GM19238 (cell line): Measurements from ENCODE around the gene IFNG.

Source experiments
- DNase-seq: peaks from one replicate; pipeline ENCODE4 v3.0.0; 2011; ENCODE audit warnings: low spot score; ENCODE audit not compliant: insufficient read length

The IFNG gene

DNA sequence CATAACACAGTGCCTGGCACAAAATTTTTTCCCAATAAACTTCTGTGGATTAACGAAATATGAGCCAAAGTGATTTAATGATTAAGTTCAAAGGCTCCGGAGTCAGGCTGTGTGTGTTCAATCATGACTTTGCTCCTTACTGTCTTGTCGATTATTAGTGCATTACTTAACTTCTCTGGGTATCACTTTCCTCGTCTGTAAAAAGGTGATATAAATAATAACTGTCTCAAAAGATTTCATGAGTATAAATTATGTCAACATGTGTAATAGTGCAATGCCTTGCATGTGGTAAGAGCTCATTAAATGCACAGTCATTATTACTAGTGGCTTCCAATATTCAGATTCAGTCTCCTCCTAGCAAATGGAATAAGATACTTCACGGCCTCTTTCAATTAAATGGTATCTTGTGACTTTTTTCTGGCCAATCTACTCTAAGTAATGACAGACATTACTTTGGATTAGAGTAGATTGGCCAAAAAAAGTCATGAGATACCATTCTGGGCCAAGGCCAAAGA is 6.8 kb upstream of the IFNG start:
- no peak for DNase-seq

- DNase-seq = no peak
These were observed 4.1 kb upstream of the IFNG start for GRCh38 chr12:68163560-68164081.

DNA sequence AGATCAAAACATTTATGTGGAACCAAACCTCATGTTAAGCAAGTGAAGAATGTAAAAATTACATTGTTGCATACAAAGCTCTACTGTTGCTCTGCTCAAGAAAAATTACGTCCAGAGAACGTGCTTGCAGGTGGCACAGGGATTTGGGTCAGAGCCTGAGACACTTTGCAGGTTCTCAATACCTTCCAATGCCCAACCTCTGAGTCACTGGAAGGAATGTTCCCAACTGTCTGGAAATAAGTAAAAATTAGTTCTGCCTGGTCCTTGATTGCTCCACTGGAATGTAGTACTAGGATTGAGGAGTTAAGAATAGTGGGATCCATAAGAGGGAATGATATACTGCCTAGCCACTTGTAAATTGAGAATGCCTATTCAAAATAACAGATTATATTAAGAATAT is 2.8 kb upstream of the IFNG start:
- no peak for DNase-seq

- DNase-seq = no peak
These were observed 1.1 kb downstream of the IFNG start for GRCh38 chr12:68158432-68158831.

DNA sequence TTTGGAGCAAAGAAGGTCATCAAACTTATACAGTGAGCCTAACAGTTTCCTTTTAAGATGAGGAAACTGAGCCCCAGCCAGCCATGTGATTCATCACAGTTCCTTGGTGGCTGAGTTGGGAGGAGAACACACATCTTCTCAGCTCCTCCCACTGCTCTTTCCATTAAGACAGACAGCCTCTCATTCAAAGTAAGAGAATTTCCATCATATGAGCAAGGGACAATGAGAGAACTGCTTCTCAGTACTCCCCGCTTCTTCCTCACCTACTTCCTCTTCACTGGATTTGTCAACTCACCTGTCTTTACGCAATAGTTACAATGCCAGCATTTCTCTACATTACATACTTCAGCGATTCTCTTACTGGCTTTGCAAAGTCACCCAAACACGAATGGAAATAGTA is 2.2 kb downstream of the IFNG start:
- DNase-seq = no peak

DNA sequence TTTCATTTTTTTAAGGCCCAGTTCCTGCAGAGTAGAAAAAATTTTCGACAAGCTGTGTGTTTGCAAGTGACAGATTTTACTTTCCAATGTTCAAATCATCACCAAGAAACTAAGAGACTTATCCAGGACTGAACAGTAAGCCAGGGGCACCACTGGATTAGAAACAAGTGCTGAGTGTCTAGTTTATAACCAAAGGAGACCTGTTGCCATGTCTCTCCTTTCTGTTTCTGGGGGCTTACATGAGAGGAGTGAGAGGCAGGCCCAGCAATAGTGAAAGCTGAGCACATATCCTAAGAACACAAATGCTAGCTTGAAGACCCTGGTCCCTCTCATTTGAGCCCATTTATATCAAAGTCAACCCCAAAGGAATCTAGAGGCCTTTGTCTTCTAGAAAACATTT is 2.9 kb downstream of the IFNG start:
- no peak for DNase-seq

DNA sequence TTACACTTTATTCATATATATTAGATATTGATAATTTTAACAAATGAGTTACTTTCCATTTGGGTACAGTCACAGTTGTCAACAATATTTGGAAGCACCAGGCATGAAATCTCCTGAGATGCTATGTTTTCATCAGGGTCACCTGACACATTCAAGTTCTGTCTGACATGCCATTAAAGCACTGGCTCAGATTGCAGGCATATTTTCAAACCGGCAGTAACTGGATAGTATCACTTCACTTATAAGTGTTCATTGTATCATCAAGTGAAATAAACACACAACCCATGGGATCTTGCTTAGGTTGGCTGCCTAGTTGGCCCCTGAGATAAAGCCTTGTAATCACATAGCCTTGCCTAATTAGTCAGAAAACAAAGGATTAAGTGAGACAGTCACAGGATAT is 4.8 kb downstream of the IFNG start:
- DNase-seq = no peak

DNA sequence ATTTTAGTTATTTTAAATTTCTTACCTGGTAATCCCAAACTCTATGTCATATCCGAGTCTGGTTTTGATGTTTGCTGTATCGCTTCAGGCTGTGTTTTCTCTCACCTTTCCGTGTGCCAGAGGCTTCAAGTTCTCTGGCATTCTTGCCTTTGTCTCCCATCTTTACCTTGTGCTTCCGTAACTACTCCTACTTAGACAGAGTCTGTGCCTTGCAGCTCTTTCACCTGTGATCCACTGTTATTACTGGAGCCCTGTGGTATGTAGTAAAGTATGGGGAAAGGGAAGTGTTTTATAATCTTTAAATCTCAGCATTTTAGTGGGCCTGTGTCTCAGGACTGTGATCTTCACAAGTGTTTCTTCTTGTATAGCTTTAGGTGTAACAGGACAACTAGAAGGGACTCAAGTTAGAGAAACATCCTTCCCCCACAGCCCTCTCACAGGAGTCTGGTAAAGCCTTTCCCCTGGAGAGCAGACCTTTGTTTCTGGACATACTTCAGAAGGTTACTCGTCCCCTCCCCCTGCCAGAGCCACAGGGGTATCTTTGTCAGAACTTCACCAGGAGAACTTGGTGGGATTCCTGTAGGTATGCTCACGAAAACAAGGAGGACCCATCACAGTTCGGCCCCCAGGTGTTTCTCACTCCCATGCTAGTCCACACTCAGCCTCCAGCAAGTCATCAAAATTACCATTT is 11.1 kb downstream of the IFNG start:
- no peak for DNase-seq

GRCh38 chr12:68140556-68140955 is 19.0 kb downstream of the IFNG start:
- DNase-seq = no peak

- DNase-seq = no peak
These were observed 19.6 kb downstream of the IFNG start for GRCh38 chr12:68139941-68140340.

DNA sequence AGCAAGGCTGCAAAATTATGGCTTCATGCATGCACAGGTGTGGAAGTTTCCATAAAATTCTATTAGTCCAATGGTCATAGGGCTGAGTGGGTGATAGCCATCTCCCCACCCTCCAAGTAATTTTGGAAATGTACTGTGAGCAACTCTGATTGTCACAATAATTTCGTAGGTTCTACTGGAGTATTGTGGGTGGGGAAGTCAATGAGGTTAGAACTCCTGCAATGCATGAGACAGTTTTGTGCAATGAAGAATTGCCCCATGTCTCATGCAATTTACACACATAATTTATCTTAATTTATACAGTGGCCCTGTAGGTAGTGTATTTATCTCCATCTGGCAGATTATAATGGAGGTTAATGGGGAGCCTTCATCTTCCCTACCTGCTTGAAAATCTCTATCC is 20.5 kb downstream of the IFNG start:
- DNase-seq = no peak

GRCh38 chr12:68138480-68138879 is 21.1 kb downstream of the IFNG start:
- DNase-seq = no peak

DNA sequence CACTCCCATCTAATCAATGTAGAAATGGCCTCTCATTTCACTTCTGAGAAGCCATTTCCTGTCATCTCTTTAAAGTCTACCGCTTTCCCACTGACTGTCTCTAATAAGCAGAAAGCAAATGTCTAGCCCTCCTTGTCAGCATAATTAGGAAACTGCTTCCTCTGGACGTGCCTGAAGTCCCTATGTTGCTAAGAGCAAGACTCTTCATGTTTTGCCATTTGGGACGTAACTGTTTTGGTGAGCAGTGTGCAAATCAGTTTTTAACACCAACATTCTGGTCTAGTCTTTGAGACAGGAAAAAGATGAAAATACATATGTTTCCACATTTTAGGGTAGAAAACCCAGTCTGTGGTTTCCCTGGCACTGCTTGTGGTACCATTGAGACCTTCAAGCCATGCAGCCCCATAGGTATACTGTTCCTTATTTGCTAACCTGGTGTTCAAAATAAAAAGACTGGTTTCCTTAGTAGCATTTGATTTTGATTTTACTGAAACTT is 22.2 kb downstream of the IFNG start:
- DNase-seq = no peak

- no peak for DNase-seq
These were observed 24.0 kb downstream of the IFNG start for GRCh38 chr12:68135520-68135919.

DNA sequence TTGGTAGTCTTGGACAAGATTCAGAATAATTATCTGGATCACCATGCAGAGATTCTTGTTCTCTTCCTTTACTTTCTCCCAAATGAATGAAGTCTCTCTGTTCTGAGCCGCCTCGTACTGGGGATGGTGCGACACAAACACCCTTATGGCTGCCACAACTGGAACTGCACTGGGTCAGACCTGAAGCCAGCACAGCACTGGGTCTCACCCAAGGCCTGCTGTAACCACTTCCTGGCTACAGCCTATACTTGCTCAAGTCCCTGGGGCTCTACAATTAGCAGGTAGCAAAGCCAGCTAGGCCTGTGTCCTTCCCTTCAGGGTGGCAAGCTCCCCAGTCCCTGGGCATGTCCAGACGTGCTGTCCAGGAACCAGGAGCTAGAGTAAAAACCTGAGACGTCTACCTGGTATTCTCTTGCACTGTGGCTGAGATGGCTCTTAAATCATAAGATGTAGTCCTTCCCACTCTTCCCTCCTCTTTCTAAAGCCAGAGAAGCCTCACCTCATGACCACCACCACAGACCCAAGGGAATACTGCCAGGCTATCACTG is 27.6 kb downstream of the IFNG start:
- no peak for DNase-seq

- DNase-seq = no peak
These were observed 29.6 kb downstream of the IFNG start for GRCh38 chr12:68129979-68130378.

- no peak for DNase-seq
These were observed 37.2 kb downstream of the IFNG start for GRCh38 chr12:68122236-68122920.

- DNase-seq = no peak
These were observed 38.4 kb downstream of the IFNG start for GRCh38 chr12:68121143-68121542.

- DNase-seq = peak; percentile 16
These were observed 39.8 kb downstream of the IFNG start for GRCh38 chr12:68119724-68120211.

GRCh38 chr12:68119250-68119649 is 40.3 kb downstream of the IFNG start:
- DNase-seq = no peak

GRCh38 chr12:68118096-68118755 is 41.3 kb downstream of the IFNG start:
- no peak for DNase-seq

DNA sequence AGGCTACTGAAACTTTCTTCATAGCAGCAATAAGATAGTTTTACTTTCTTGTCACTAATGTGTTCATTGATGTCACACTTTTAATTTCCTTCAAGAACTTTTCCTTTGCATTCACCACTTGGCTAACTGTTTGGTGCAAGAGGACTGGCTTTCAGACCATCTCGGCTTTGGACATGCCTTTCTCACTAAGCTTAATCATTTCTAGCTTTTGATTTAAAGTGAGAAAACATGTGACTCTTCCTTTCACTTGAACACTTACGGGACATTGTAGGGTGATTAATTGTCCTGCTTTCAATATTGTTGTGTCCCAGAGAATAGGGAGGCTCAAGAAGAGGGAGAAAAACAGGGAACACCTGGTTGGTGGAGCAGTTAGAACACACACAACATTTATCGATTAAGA is 41.9 kb downstream of the IFNG start:
- no peak for DNase-seq
